Choroid plexus epithelial cell (primary cell): Measurements from ENCODE around the gene SNX18.

Experiments used
- DNase-seq: peaks from one replicate; pipeline ENCODE4 v3.0.0-alpha.2; 2010; ENCODE audit warnings: low read depth
- H3K4me3 ChIP-seq: 2 replicates; pipeline ENCODE4 v1.5.1; 2011; ENCODE audit warnings: low read depth, mild to moderate bottlenecking, control low read depth, low read length, moderate library complexity
- TF ChIP-seq, protein P1 (sequence below): conservative IDR thresholded peaks from 2 replicates; pipeline ENCODE4 v1.5.1; 2011; ENCODE audit warnings: low read depth, mild to moderate bottlenecking, control low read depth, inconsistent platforms, low read length, moderate library complexity

SNX18 gene

DNA sequence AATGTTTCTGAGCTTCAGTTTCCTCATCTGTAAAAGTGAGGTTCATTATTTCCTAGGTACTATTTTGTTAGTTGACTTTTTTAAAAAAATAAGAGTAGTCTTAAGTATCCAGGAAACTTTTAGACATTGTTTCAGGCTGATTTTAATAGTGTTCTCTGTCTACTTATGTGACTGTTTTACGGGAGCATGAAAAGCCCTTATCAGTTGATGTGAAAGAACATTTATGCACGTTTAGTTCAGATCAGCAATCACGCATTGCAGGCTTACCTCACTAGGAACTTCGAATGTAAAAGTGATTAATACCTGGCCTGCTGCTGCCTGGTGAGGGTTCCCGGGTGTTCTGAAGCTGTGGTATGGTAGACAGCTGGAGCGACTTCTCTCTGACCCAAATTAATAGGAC, 8.1 kb downstream of the SNX18 start:
- no peak for DNase-seq
- TF ChIP-seq, protein P1, sequence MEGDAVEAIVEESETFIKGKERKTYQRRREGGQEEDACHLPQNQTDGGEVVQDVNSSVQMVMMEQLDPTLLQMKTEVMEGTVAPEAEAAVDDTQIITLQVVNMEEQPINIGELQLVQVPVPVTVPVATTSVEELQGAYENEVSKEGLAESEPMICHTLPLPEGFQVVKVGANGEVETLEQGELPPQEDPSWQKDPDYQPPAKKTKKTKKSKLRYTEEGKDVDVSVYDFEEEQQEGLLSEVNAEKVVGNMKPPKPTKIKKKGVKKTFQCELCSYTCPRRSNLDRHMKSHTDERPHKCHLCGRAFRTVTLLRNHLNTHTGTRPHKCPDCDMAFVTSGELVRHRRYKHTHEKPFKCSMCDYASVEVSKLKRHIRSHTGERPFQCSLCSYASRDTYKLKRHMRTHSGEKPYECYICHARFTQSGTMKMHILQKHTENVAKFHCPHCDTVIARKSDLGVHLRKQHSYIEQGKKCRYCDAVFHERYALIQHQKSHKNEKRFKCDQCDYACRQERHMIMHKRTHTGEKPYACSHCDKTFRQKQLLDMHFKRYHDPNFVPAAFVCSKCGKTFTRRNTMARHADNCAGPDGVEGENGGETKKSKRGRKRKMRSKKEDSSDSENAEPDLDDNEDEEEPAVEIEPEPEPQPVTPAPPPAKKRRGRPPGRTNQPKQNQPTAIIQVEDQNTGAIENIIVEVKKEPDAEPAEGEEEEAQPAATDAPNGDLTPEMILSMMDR: no peak
- H3K4me3 ChIP-seq: no peak overlapping the region

DNA sequence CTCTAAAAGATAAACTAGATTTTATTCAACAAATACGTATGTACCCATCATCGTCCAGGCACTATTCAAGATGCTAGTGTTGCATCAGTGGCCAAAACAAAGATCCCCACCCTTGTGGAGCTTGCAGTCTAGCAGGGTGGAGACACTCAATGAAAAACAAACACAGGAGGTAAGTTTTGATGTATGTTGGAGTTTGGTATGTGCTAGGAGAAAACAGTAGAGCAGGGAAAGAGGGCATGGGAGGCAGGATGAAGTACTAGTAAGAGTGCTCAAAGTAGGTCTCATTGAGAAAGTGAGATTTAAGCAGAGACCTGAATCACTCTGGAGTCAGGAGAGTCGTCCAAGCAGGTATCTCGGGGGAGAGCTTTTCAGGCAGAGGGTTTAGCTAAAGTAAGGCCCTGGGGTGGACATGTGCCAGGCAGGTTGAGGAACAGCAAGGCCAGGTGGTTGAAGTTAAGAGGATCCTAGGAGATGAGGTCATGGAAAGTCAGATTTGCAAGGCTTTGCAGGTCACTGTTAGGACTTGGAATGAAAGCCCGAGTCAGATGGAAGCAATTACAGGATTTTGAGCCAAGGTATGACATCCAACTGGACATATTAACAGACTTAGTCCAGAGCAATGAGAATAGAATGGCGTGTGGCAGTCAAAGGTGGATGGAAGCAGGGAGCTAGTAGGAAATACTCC, 9.2 kb downstream of the SNX18 start:
- TF ChIP-seq, protein P1: no peak
- no peak overlapping the region for H3K4me3 ChIP-seq
- DNase-seq: no peak

DNA sequence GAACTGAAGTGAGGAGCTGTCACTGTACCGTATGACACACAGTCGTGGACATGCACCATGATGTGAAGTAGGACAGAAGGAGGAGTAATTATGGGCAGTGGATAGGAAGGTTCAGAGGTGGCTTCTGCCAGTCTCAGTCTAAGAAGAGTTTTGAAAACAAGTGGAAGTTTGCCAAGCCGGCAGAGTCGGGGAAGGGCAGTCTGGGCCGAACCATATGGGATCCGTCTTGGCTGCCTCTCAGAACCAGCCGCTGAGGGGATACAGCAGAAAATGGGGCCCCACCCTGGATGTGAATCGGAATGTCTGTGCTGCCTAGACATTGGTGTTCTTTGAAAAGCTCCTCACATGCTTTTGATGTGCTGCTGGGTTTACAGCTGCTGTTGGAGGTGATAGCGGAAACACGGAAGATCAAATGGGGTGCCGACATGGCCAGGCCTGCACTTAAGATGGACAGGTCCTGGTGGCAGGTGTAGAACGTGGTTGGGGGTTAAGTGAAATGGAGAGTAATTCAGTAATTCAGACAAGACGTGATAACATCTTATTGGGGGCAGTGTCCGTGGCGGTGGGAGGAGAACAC, 11.2 kb downstream of the SNX18 start:
- no peak for DNase-seq
- no peak overlapping the region for H3K4me3 ChIP-seq
- TF ChIP-seq, protein P1: no peak

DNA sequence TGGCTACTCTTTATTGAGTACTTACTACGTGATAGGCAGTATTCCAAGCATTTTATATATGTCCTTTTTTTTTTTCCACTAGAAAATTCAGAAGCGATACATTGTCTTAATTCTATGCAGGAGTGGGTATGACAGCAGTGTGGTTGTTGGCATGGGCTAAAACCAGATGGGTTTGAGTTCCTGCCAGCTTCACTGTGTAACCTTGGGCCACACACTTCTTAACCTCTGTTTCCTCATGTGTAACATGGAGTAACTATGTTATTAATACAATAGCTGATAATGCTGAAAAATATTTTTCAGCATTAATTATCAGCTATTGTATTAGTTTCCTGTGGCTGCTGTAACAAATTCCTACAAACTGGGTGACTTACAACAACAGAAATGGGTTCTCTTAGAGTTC, 12.0 kb downstream of the SNX18 start:
- TF ChIP-seq, protein P1: no peak
- H3K4me3 ChIP-seq: no peak overlapping the region
- DNase-seq: no peak

DNA sequence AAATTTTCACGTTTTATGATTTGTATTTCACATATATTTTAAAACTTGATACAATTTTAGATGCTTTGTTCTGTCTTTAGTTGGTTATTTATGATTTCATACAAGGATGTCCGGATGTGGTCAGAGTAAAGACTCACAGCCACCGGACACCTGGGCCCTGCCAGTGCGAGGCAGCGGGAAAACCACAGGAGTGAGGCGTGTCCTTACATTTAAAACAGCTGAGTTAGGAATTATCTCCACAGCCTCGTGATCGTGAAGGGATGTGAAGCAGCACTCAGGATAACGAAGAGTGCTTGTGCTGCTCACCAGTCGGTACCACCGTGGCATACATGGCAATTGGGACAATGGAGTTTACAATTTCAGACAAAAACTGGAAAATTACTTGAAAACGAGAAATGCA, 14.0 kb downstream of the SNX18 start:
- TF ChIP-seq, protein P1: no peak
- H3K4me3 ChIP-seq: no peak overlapping the region
- DNase-seq: peak; percentile 49

DNA sequence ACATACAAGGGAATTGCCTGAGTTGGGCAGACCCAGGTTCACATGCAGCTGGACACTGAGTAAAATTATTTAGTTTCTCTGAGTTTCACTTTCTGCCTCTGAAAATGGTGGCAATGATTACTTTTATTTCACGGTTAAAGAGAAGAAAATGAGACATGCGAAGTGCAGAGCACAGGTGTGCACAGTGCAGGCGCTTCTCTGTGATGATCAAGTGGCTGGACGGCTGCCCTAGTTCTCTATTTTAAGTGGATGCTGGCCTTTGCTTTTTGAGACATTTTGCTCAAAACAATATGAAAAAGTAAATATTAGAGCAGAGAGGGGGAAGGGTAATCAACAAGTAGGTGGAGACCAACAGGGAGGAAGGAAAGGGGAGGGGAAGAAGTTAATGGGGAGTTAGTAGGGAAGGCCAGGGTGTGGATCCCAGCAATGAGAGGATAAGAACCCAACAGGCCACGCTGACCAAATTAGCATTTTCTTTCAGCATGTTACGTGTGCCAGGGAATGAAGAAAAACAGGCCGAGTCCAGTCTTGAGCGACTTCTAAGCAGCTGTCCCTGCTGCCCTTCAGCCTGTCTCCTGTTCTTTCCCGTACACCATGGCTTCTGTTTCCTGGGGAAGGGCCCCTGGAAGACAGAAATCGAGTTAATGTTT, 16.1 kb downstream of the SNX18 start:
- DNase-seq: no peak
- no peak overlapping the region for H3K4me3 ChIP-seq
- TF ChIP-seq, protein P1: no peak
